Measurements from ENCODE around the gene SH2D5.

- no peak for TF ChIP-seq MAX (IDR thresholded peaks at IDR 0.05)
- TF ChIP-seq CTCF (IDR thresholded peaks at IDR 0.05 in 2 of 3, conservative IDR thresholded peaks at IDR 0.05 in 1 of 3; ENCODE audit: borderline replicate concordance in 1 of 3, insufficient read depth in 1 of 3, low read depth in 2 of 3, low read length in 2 of 3): no peak
- TF ChIP-seq EZH2 (IDR thresholded peaks at IDR 0.05): no peak
- TF ChIP-seq POLR2A (IDR thresholded peaks at IDR 0.05; ENCODE audit: borderline replicate concordance, extremely low read depth, insufficient read depth, insufficient read length): no peak
- TF ChIP-seq SP1 (IDR thresholded peaks at IDR 0.05; ENCODE audit: low read depth): no peak
- no peak for TF ChIP-seq FOSL1 (IDR thresholded peaks at IDR 0.05; ENCODE audit: low read depth)
- TF ChIP-seq CEBPB (IDR thresholded peaks at IDR 0.05; ENCODE audit: low read depth): no peak
- TF ChIP-seq, protein P1, sequence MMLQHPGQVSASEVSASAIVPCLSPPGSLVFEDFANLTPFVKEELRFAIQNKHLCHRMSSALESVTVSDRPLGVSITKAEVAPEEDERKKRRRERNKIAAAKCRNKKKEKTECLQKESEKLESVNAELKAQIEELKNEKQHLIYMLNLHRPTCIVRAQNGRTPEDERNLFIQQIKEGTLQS (IDR thresholded peaks at IDR 0.05): no peak
- TF ChIP-seq JUND (IDR thresholded peaks at IDR 0.05): no peak
- no peak for TF ChIP-seq EZH2phosphoT487 (IDR thresholded peaks at IDR 0.05; ENCODE audit: borderline replicate concordance)
- TF ChIP-seq POLR2AphosphoS5 (IDR thresholded peaks at IDR 0.05; ENCODE audit: low read depth, low read length): no peak
Observed at GRCh38 chr1:20731057-20731991, 1.2 kb downstream of the SH2D5 start.
